Neural progenitor cell (in vitro differentiated cells): ENCODE measurements around the gene C5orf52.

ENCODE experiments used
- EZH2 ChIP-seq: fragments of 200-600 bp; sonication (generic); IDR thresholded peaks from 2 replicates; pipeline ENCODE4 v1.6.1; 2017; ENCODE audit warnings: antibody characterized with exemption, mild to moderate bottlenecking, moderate library complexity
- EZH2phosphoT487 ChIP-seq: fragments of 200-600 bp; sonication (generic); IDR thresholded peaks from 2 replicates; pipeline ENCODE4 v1.6.1; 2017; ENCODE audit warnings: antibody characterized with exemption
- TF ChIP-seq, protein P1 (sequence below): fragments of 200-600 bp; sonication (generic); IDR thresholded peaks from 2 replicates; pipeline ENCODE4 v1.5.1; 2017; ENCODE audit warnings: antibody characterized with exemption, mild to moderate bottlenecking

DNA sequence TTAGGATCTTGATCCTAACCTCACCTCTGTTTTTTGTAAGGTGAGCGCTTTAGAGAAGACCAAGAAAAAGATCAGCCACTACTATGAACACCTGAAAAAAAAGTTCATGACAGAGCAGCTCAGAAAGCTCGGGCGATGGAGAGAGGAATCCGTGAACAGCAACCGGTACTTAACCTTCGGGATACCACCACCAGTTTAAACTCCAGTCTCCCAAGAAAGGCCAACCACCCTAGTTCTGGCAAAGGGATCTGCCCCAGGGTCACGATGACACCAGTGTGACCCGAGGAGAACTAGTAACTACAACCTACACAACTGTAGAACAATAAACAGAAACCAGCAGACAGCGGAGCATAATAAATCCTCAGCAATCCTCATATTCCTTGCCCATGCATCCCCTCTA is 8.5 kb downstream of the C5orf52 start:
- TF ChIP-seq, protein P1, sequence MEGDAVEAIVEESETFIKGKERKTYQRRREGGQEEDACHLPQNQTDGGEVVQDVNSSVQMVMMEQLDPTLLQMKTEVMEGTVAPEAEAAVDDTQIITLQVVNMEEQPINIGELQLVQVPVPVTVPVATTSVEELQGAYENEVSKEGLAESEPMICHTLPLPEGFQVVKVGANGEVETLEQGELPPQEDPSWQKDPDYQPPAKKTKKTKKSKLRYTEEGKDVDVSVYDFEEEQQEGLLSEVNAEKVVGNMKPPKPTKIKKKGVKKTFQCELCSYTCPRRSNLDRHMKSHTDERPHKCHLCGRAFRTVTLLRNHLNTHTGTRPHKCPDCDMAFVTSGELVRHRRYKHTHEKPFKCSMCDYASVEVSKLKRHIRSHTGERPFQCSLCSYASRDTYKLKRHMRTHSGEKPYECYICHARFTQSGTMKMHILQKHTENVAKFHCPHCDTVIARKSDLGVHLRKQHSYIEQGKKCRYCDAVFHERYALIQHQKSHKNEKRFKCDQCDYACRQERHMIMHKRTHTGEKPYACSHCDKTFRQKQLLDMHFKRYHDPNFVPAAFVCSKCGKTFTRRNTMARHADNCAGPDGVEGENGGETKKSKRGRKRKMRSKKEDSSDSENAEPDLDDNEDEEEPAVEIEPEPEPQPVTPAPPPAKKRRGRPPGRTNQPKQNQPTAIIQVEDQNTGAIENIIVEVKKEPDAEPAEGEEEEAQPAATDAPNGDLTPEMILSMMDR = no peak
- TF ChIP-seq EZH2 = no peak
- no peak for TF ChIP-seq EZH2phosphoT487
